Raji (cell line): ENCODE results near the gene MYO5B.

ENCODE experiments used
- POLR2A ChIP-seq: IDR thresholded peaks from 2 replicates; pipeline ENCODE4 v1.6.1; 2011; ENCODE audit warnings: low read depth, low read length, control low read depth; ENCODE audit not compliant: insufficient read depth

The MYO5B gene

GRCh38 chr18:50192995-50193795 is 1.8 kb downstream of the MYO5B start:
- no peak for TF ChIP-seq POLR2A

DNA sequence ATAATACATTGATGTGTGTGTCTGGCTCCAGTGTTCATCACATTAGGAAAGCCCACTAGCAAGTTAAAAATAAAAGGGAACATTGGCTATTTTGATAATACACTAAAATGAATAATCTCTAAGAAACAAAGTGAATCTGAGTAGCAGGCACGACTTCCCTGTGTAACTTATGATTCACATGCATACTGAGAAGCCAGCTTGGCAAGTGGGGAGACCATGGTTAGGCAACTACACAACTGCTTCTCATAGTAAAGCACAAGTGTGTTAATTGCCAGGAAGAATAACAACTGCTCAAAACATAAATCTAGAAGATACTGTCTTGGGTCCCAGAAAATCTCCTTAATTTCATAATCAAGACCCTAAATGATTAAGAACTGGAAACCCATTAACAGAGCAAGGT is 4.0 kb downstream of the MYO5B start:
- TF ChIP-seq POLR2A = no peak

GRCh38 chr18:50190236-50190635 is 4.7 kb downstream of the MYO5B start:
- no peak for TF ChIP-seq POLR2A

GRCh38 chr18:50189160-50189559 is 5.8 kb downstream of the MYO5B start:
- no peak for TF ChIP-seq POLR2A

GRCh38 chr18:50188652-50189051 is 6.3 kb downstream of the MYO5B start:
- TF ChIP-seq POLR2A = no peak

DNA sequence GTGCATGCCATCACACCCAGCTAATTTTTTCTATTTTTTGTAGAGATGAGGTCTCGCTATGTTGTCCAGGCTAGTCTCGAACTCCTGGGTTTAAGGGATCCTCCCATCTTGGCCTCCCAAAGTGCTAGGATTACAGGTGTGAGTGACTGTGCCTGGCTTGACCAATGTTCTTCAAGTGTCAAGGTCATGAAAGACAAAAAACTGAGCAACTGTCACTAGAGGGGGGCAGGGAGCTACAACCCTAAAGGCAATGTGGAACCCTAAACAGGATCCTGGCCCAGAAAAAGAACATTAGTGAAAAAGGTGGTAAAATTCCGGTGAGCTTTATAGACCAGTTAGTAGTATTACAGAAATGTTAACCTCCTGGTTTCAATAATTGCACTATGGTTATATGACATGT is 7.3 kb downstream of the MYO5B start:
- no peak for TF ChIP-seq POLR2A

DNA sequence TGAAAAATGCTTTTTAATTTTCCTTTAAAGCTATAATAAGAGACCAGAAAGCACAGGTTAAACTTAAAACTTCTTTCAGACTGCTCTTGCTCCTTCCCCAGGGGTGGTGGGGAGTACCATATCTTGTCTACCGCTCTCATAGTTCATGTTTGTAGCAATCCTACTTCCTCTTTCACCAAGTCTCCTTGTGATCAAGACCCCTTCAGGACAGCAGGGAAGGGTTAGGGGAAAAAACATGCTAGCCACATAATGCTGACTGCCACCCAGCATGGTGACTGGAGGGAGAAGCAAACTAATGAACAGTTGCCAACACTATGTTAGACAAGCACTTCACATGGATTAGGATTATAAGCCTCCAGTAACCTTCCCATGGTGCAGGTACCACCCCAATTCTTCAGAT is 8.6 kb downstream of the MYO5B start:
- no peak for TF ChIP-seq POLR2A

DNA sequence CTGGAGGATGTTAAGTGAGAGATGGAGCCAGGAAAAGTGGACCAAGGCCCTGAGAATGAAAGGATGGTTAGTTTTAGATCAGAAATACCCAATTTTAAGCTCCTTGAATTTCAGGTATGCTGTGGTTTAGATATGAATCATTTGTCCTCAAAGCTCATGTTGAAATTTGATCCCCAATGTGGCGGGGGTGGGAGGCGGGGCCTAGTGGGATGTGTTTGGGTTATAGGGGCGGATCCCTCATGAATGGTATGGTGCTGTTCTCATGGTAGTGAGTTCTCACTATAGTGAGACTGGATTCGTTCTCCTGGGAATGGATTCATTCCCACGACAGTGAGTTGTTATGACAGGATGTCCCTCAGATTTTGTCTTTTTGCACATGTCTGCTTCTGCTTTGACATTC is 11.4 kb downstream of the MYO5B start:
- TF ChIP-seq POLR2A = no peak

GRCh38 chr18:50182511-50182910 is 12.4 kb downstream of the MYO5B start:
- no peak for TF ChIP-seq POLR2A

DNA sequence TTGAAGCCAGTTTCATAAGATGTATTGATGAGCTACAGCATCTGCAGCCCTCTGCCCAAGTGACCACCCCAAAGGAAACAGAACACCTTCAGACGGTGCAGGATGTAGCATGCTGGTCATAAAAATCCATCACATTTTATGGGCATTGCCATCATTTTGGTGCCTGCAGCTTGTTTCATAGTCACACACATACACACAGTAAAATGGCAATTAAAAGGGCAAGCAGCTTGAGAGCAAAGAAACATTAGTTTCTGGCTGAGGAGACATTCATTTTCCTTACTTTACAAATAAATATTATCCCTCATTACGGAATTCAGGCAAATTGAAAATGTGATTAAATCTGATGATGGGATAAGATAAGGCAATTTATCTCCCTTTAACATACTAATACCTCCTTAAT is 13.4 kb downstream of the MYO5B start:
- no peak for TF ChIP-seq POLR2A

DNA sequence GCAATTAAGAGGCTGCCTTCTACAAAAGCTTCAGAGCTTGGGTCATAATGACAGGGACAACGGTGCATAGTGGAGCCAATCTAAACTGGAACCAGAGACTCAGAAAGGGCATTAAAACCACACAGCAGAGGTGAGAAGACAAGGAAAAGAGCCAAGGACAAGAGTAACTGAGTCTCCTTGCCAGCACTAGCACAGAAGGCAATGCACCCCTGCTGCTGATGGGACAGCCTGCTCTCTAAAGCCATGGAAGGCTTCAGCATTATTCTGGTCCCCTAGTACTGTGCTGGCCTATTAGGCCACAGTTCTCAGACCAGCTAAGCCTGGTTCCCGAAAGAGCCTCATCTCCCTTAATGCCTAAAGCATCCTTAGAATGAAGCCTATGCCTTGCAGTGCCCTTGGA is 15.5 kb downstream of the MYO5B start:
- no peak for TF ChIP-seq POLR2A

- TF ChIP-seq POLR2A = no peak
These were observed 17.5 kb downstream of the MYO5B start for GRCh38 chr18:50177294-50177992.

DNA sequence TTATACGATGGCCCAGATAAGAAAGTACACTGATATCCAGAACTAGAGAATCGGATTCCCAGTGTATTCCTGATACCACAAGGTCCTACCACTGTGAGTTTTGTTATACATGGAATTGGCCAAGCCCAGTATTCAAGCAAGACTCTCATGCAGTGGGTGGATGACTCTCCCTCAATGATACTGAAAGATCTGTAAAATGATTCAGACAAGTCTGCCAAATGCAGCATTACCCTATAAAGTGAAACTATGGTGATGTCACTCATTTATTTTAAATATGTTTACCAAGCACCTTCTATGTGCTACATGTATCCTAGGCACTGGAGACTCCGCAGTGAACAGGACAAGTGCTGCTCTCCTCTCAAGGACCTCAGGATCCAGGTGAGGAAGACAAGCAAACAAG is 22.6 kb downstream of the MYO5B start:
- TF ChIP-seq POLR2A = no peak

DNA sequence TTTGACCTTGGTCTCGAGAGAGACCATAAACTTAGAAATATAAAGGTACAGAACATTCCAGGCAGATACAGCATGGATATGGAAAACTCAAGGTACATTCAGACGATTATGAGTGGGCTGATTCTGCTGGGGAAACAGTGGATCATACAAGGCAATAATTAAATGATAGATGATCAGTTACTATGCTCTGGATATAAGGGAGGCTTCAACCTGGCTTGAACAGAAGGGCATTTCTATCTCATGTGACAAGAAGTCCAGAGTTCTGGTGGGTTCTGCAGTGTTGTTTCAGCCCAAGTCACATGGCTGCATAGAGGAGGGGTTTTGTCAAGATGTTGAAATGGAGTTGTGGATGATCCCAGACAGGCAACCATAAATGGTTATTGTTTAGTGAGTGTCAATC is 23.5 kb downstream of the MYO5B start:
- no peak for TF ChIP-seq POLR2A

DNA sequence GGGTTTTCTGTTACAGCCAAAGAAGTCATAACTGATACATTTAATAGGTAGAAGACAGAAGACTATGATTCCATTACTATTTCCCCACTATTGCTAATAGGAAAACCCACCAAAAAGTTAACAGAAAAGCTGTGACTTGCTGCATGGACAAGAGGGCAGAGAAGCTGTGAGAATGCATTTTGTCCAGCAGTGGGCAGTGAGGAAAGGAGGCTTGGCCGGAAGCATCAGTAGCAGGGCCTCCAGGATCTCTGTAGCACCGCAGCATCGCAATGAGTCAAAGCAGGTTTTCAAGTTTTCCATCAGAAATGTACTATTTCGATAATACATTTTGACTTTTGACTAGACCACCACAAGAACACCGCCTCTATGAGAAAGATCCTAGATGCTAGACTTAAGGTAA is 24.9 kb downstream of the MYO5B start:
- TF ChIP-seq POLR2A = no peak

DNA sequence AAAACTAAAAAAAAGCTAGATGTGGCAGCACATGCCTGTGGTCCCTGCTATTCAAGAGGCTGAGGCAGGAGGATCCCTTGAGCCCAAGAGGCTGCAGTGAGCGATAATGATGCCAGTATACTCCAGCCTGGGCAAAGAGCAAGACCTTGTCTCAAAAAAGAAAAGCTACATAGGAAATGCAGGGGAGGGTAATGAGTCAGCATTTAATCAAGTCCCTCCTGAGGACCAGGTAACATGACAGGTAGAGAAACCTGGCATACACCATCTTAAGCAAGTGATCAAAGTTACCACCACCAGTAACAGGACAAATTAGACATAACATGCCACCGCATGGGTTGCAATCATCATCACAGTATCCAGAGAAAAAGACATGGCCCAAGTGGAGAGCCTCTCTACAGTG is 25.8 kb downstream of the MYO5B start:
- no peak for TF ChIP-seq POLR2A

DNA sequence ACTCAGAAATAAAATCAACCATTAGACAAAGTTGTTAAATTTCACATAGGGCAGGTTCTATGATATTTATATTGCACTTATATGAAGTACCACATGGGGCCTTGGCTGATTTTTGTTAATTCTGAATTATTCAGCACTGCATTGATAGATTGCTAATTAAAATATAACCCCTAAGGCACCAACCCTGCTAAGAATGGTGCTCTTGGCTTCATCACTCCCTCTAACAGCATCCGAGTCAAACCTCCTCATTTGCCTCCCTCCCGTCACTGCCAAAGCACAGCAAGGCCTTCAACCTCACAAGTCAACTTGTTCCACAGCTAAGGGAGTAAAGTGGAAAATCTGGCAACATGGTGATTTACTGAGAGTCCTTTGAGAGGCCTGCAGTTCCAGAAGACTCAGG is 27.0 kb downstream of the MYO5B start:
- TF ChIP-seq POLR2A = no peak

DNA sequence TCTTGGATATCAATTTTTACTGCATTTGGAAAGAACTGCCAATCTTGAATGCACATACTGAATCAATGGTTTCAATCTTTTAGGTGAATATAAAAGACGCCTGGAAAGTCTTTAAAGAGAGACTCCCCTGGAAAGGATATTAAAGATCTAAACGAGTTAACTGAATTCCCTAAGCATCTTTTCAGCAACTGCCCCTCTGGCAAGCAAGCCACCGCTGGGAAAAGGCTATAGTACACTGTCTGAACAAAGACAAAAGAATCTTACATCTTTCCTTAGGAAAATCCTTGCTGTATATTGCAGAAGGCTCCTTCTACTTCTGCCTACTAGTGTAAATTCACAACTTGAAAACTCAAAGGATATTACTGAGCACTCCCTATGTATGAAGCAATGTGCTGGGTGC is 28.0 kb downstream of the MYO5B start:
- no peak for TF ChIP-seq POLR2A

GRCh38 chr18:50163505-50163904 is 31.4 kb downstream of the MYO5B start:
- no peak for TF ChIP-seq POLR2A
